ENCODE measurements around the gene WNT3A.
"Not testable (repeated sequence)": the region's sequence is repeated elsewhere in the genome, so short reads cannot be mapped to it uniquely, and the experiment has no call there.

The WNT3A gene

GRCh38 chr1:228006786-228007048 lies at the start of gene WNT3A:
Gene WNT3A (plus strand): TSS chr1:228006998. CDS start chr1:228007129, 131 bp downstream.
- TF ChIP-seq POLR2AphosphoS5 (IDR thresholded peaks at IDR 0.05; ENCODE audit: borderline replicate concordance, low read depth, low read length) (no peak), FOXP2 (optimal IDR thresholded peaks at IDR 0.05; ENCODE audit: control extremely low read depth, extremely low read length, insufficient read depth) (no peak), EZH2 (IDR thresholded peaks at IDR 0.05) (no peak)
- no peak for DNase-seq (ENCODE audit: low read depth, low spot score)
- no peak within 1 kb of the TSS for H3K27ac ChIP-seq
- H3K4me3 ChIP-seq: no peak within 1 kb of the TSS
- no peaks in the 10 kb centered on the region for H3K36me3 ChIP-seq (ENCODE audit: insufficient read depth, low read length)
- no peak within 1 kb of the TSS for H3K9ac ChIP-seq (ENCODE audit: insufficient read length)
- no peaks in the 10 kb centered on the region for H3K9me3 ChIP-seq (ENCODE audit: low read depth, low read length)

DNA sequence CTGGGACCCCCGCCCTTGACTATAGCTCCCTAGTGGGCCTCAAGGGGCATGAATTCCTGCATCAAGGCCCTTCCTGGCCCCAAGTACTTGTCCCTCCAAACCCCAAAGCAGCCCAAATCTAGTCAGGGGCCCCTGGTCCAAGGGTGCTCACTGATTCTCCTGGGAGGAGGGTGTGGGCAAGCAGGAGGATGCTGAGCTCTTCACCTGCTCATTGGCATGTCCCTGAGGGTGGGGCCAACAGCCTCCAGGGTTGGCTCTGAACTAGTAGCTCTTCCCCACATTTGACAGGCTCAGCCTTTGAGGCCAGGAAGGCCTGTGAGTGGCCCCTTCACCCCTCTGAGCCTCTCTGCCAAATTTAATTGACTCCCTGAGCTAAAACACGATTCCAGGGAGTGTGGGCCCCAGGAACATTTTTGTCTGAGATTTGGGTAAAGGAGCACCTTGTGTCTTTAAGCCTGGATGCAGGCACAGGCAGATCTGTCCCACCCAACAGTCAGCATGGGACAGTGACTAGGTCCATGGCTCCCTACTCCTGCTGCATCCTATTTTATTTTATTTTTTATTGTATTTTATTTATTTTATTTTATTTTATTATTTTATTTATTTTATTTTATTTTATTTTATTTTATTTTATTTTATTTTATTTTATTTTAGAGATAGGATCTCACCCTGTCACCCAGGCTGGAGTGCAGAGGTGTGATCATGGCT lies 48.0 kb upstream of the WNT3A start:
- Histone ChIP-seq H3K9me3 (ENCODE audit: low read depth, low read length) (no peaks in the 10 kb centered on the region), H3K4me3 (no peak overlapping the region), H3K9ac (ENCODE audit: insufficient read length) (no peak overlapping the region), H3K36me3 (ENCODE audit: insufficient read depth, low read length) (no peaks in the 10 kb centered on the region), H3K27ac (no peak overlapping the region)
- TF ChIP-seq FOXP2 (optimal IDR thresholded peaks at IDR 0.05; ENCODE audit: control extremely low read depth, extremely low read length, insufficient read depth) (no peak), EZH2 (IDR thresholded peaks at IDR 0.05) (no peak), POLR2AphosphoS5 (IDR thresholded peaks at IDR 0.05; ENCODE audit: borderline replicate concordance, low read depth, low read length) (no peak)
- no peak for DNase-seq (ENCODE audit: low read depth, low spot score)

- Histone ChIP-seq H3K9ac (ENCODE audit: insufficient read length) (no peak overlapping the region), H3K4me3 (no peak overlapping the region), H3K9me3 (ENCODE audit: low read depth, low read length) (no peaks in the 10 kb centered on the region), H3K27ac (no peak overlapping the region), H3K36me3 (ENCODE audit: insufficient read depth, low read length) (no peaks in the 10 kb centered on the region)
- TF ChIP-seq FOXP2 (optimal IDR thresholded peaks at IDR 0.05; ENCODE audit: control extremely low read depth, extremely low read length, insufficient read depth) (no peak), POLR2AphosphoS5 (IDR thresholded peaks at IDR 0.05; ENCODE audit: borderline replicate concordance, low read depth, low read length) (no peak), EZH2 (IDR thresholded peaks at IDR 0.05) (no peak)
- DNase-seq (ENCODE audit: low read depth, low spot score): no peak
Measured at GRCh38 chr1:227959325-227959860, 47.4 kb upstream of the WNT3A start.

GRCh38 chr1:227961651-227962466 lies 44.9 kb upstream of the WNT3A start:
- H3K36me3 ChIP-seq (ENCODE audit: insufficient read depth, low read length): no peaks in the 10 kb centered on the region
- no peaks in the 10 kb centered on the region for H3K9me3 ChIP-seq (ENCODE audit: low read depth, low read length)
- TF ChIP-seq FOXP2 (optimal IDR thresholded peaks at IDR 0.05; ENCODE audit: control extremely low read depth, extremely low read length, insufficient read depth) (no peak), POLR2AphosphoS5 (IDR thresholded peaks at IDR 0.05; ENCODE audit: borderline replicate concordance, low read depth, low read length) (no peak), EZH2 (IDR thresholded peaks at IDR 0.05) (no peak)
- H3K9ac ChIP-seq (ENCODE audit: insufficient read length): no peak overlapping the region
- DNase-seq (ENCODE audit: low read depth, low spot score): no peak
- no peak overlapping the region for H3K4me3 ChIP-seq
- H3K27ac ChIP-seq: no peak overlapping the region

DNA sequence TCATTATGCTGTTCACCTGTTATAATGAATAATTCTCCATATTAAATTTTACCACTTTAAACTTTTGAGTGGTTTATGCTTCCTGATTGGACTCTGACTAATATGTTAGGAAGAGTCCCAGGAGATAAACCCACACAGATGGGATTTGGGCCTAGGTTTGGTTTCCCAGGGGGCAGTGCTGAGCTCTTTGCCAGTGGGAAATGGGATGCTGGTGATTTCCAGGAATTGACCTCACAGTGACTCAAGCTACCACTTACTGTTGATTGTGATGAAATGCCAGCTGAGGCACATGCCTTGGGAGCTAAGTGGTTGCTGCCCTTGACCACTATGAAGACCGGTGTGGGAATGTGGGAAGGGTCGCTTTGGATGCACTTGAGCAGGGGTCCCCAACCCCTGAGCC lies 40.1 kb upstream of the WNT3A start:
- H3K4me3 ChIP-seq; H3K9ac ChIP-seq (ENCODE audit: insufficient read length); H3K9me3 ChIP-seq (ENCODE audit: low read depth, low read length); H3K36me3 ChIP-seq (ENCODE audit: insufficient read depth, low read length); DNase-seq (ENCODE audit: low read depth, low spot score); H3K27ac ChIP-seq: not testable (repeated sequence)

GRCh38 chr1:227967815-227968214 lies 39.0 kb upstream of the WNT3A start:
- H3K9ac ChIP-seq (ENCODE audit: insufficient read length); H3K4me3 ChIP-seq; DNase-seq (ENCODE audit: low read depth, low spot score); H3K9me3 ChIP-seq (ENCODE audit: low read depth, low read length); H3K36me3 ChIP-seq (ENCODE audit: insufficient read depth, low read length); H3K27ac ChIP-seq: not testable (repeated sequence)

- H3K27ac ChIP-seq; H3K4me3 ChIP-seq; H3K9ac ChIP-seq (ENCODE audit: insufficient read length); DNase-seq (ENCODE audit: low read depth, low spot score); H3K36me3 ChIP-seq (ENCODE audit: insufficient read depth, low read length); H3K9me3 ChIP-seq (ENCODE audit: low read depth, low read length): not testable (repeated sequence)
Measured at GRCh38 chr1:227970076-227970995, 36.5 kb upstream of the WNT3A start.

GRCh38 chr1:227971216-227971615 lies 35.6 kb upstream of the WNT3A start:
- H3K4me3 ChIP-seq; DNase-seq (ENCODE audit: low read depth, low spot score); H3K9me3 ChIP-seq (ENCODE audit: low read depth, low read length); H3K36me3 ChIP-seq (ENCODE audit: insufficient read depth, low read length); H3K27ac ChIP-seq; H3K9ac ChIP-seq (ENCODE audit: insufficient read length): not testable (repeated sequence)

DNA sequence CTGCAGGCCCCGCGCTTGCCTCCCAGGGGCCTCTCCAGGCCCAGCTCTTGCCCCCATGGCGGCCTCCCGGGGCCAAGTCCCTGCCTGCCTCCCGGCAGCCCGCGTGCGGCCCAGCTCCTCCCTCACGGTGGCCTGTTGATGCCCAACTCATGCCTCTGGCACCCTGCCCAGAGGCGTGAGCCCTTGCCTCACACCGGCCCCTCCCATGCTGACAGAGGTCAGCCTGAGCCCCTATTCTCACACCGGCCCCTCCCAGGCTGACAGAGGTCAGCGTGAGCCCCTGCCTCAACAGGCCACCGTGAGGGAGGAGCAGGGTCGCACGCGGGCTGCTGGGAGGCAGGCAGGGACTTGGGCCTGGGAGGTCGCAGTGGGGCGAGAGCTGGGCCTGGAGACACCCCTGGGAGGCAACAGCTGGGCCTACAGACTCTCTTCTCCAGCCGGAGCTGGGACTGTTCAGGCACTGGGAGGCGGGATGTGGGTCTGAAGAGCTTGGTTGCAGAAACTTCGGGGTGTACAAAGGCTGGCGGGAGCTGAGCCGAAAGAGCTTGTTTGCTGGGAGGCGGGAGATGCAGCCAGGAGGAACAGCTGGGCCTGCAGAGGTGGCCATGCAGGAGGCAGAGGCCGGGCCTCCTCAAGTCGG lies 35.0 kb upstream of the WNT3A start:
- H3K36me3 ChIP-seq (ENCODE audit: insufficient read depth, low read length); H3K9ac ChIP-seq (ENCODE audit: insufficient read length); H3K27ac ChIP-seq; DNase-seq (ENCODE audit: low read depth, low spot score); H3K4me3 ChIP-seq; H3K9me3 ChIP-seq (ENCODE audit: low read depth, low read length): not testable (repeated sequence)

GRCh38 chr1:227972283-227972679 lies 34.5 kb upstream of the WNT3A start:
- H3K4me3 ChIP-seq; H3K9ac ChIP-seq (ENCODE audit: insufficient read length); H3K27ac ChIP-seq; H3K36me3 ChIP-seq (ENCODE audit: insufficient read depth, low read length); DNase-seq (ENCODE audit: low read depth, low spot score); H3K9me3 ChIP-seq (ENCODE audit: low read depth, low read length): not testable (repeated sequence)

GRCh38 chr1:227972843-227973374 lies 33.9 kb upstream of the WNT3A start:
- H3K9ac ChIP-seq (ENCODE audit: insufficient read length); H3K36me3 ChIP-seq (ENCODE audit: insufficient read depth, low read length); H3K4me3 ChIP-seq; DNase-seq (ENCODE audit: low read depth, low spot score); H3K9me3 ChIP-seq (ENCODE audit: low read depth, low read length); H3K27ac ChIP-seq: not testable (repeated sequence)
